DND-41 (cell line): ENCODE measurements around the gene KIF14.

Experiments used
- CTCF ChIP-seq: IDR thresholded peaks from 2 replicates; pipeline ENCODE4 v1.5.1; 2012; ENCODE audit warnings: borderline replicate concordance, low read length, moderate library complexity, mild to moderate bottlenecking; ENCODE audit not compliant: poor library complexity, severe bottlenecking; ENCODE audit errors: extremely low read depth
- EZH2 ChIP-seq: IDR thresholded peaks from 3 replicates; pipeline ENCODE4 v1.6.1; 2012; ENCODE audit warnings: borderline replicate concordance, low read depth, mild to moderate bottlenecking, moderate library complexity, low read length, inconsistent platforms; ENCODE audit not compliant: severe bottlenecking

- no peak for TF ChIP-seq CTCF
- TF ChIP-seq EZH2 = no peak
Measured at GRCh38 chr1:200644021-200644420, 23.5 kb upstream of the KIF14 start.
